ENCODE data around the gene ZNF138.

ZNF138 gene

GRCh38 chr7:64873517-64873916 is 79.3 kb downstream of the ZNF138 start:
- H3K36me3 ChIP-seq (replicated peaks; ENCODE audit: low read depth, low read length) = no peaks in the 10 kb centered on the region
- H3K79me2 ChIP-seq (ENCODE audit: low read length) = no peaks in the 10 kb centered on the region
- H2AFZ ChIP-seq (ENCODE audit: low read depth, low read length) = no peak overlapping the region
- H3K4me3 ChIP-seq (ENCODE audit: low read length) = no peak overlapping the region
- no peaks in the 10 kb centered on the region for H3K4me1 ChIP-seq (ENCODE audit: low read length)
- TF ChIP-seq, protein P1, sequence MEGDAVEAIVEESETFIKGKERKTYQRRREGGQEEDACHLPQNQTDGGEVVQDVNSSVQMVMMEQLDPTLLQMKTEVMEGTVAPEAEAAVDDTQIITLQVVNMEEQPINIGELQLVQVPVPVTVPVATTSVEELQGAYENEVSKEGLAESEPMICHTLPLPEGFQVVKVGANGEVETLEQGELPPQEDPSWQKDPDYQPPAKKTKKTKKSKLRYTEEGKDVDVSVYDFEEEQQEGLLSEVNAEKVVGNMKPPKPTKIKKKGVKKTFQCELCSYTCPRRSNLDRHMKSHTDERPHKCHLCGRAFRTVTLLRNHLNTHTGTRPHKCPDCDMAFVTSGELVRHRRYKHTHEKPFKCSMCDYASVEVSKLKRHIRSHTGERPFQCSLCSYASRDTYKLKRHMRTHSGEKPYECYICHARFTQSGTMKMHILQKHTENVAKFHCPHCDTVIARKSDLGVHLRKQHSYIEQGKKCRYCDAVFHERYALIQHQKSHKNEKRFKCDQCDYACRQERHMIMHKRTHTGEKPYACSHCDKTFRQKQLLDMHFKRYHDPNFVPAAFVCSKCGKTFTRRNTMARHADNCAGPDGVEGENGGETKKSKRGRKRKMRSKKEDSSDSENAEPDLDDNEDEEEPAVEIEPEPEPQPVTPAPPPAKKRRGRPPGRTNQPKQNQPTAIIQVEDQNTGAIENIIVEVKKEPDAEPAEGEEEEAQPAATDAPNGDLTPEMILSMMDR (IDR thresholded peaks at IDR 0.05; ENCODE audit: low read depth, low read length) = no peak
- TF ChIP-seq EZH2phosphoT487 (IDR thresholded peaks at IDR 0.05; ENCODE audit: low read depth) = no peak
- no peaks in the 10 kb centered on the region for H3K27me3 ChIP-seq (ENCODE audit: low read depth, low read length)
- no peak overlapping the region for H3K4me2 ChIP-seq (ENCODE audit: low read length)
- no peak overlapping the region for H3K27ac ChIP-seq (ENCODE audit: low read length)
- H4K20me1 ChIP-seq (ENCODE audit: insufficient read depth, low read length) = no peaks in the 10 kb centered on the region
- H3K9me3 ChIP-seq (ENCODE audit: insufficient read depth, low read length) = no peaks in the 10 kb centered on the region; the same call in 1 of the 2 replicates
- H3K9ac ChIP-seq (ENCODE audit: low read length) = no peak overlapping the region

DNA sequence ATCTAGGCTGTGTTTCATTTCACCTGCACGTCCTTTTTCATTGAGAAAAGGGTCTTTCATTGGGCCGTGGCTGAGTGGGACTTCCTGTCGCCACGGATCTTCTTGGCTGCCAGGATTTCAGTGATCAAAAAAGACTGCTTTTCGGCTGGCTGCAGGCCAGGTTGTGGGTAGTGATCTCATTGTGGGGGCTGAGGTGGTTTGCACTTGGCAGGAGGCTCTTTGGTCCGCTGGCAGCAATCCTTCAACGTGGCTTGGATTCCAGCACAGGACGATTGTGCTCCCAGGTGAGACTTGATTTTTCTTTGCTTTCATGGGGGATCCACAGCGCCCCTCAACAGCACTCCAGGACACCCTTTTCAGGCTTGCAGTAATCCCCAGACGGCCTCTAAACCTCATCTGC is 79.9 kb downstream of the ZNF138 start:
- TF ChIP-seq, protein P1 (IDR thresholded peaks at IDR 0.05; ENCODE audit: low read depth, low read length) = no peak
- no peak for TF ChIP-seq EZH2phosphoT487 (IDR thresholded peaks at IDR 0.05; ENCODE audit: low read depth)

GRCh38 chr7:64874562-64875250 is 80.5 kb downstream of the ZNF138 start:
- H3K4me1 ChIP-seq (ENCODE audit: low read length) = no peaks in the 10 kb centered on the region
- no peak for TF ChIP-seq EZH2phosphoT487 (IDR thresholded peaks at IDR 0.05; ENCODE audit: low read depth)
- TF ChIP-seq, protein P1 (IDR thresholded peaks at IDR 0.05; ENCODE audit: low read depth, low read length) = no peak
- no peak overlapping the region for H2AFZ ChIP-seq (ENCODE audit: low read depth, low read length)
- H3K79me2 ChIP-seq (ENCODE audit: low read length) = no peaks in the 10 kb centered on the region
- H4K20me1 ChIP-seq (ENCODE audit: insufficient read depth, low read length) = no peaks in the 10 kb centered on the region
- H3K4me2 ChIP-seq (ENCODE audit: low read length) = no peak overlapping the region
- H3K27ac ChIP-seq (ENCODE audit: low read length) = no peak overlapping the region
- no peak overlapping the region for H3K9ac ChIP-seq (ENCODE audit: low read length)
- no peaks in the 10 kb centered on the region for H3K36me3 ChIP-seq (replicated peaks; ENCODE audit: low read depth, low read length)
- H3K4me3 ChIP-seq (ENCODE audit: low read length) = no peak overlapping the region
- H3K27me3 ChIP-seq (ENCODE audit: low read depth, low read length) = no peaks in the 10 kb centered on the region
- no peaks in the 10 kb centered on the region; the same call in 1 of the 2 replicates for H3K9me3 ChIP-seq (ENCODE audit: insufficient read depth, low read length)

More for the DNA sequence above, 79.9 kb downstream of the ZNF138 start:
- Histone ChIP-seq H3K4me1 (ENCODE audit: low read length) (no peaks in the 10 kb centered on the region), H3K27me3 (ENCODE audit: low read depth, low read length) (no peaks in the 10 kb centered on the region), H3K79me2 (ENCODE audit: low read length) (no peaks in the 10 kb centered on the region), H2AFZ (ENCODE audit: low read depth, low read length) (no peak overlapping the region), H3K36me3 (replicated peaks; ENCODE audit: low read depth, low read length) (no peaks in the 10 kb centered on the region), H4K20me1 (ENCODE audit: insufficient read depth, low read length) (no peaks in the 10 kb centered on the region), H3K4me2 (ENCODE audit: low read length) (no peak overlapping the region), H3K9ac (ENCODE audit: low read length) (no peak overlapping the region), H3K27ac (ENCODE audit: low read length) (no peak overlapping the region), H3K4me3 (ENCODE audit: low read length) (no peak overlapping the region), H3K9me3 (ENCODE audit: insufficient read depth, low read length) (no peaks in the 10 kb centered on the region; the same call in 1 of the 2 replicates)

GRCh38 chr7:64875258-64875657 is 81.0 kb downstream of the ZNF138 start:
- Histone ChIP-seq H3K79me2 (ENCODE audit: low read length) (no peaks in the 10 kb centered on the region), H3K36me3 (replicated peaks; ENCODE audit: low read depth, low read length) (no peaks in the 10 kb centered on the region), H4K20me1 (ENCODE audit: insufficient read depth, low read length) (no peaks in the 10 kb centered on the region), H3K9ac (ENCODE audit: low read length) (no peak overlapping the region), H2AFZ (ENCODE audit: low read depth, low read length) (no peak overlapping the region), H3K27me3 (ENCODE audit: low read depth, low read length) (no peaks in the 10 kb centered on the region), H3K4me3 (ENCODE audit: low read length) (no peak overlapping the region), H3K9me3 (ENCODE audit: insufficient read depth, low read length) (no peaks in the 10 kb centered on the region; the same call in 1 of the 2 replicates), H3K27ac (ENCODE audit: low read length) (no peak overlapping the region), H3K4me2 (ENCODE audit: low read length) (no peak overlapping the region), H3K4me1 (ENCODE audit: low read length) (no peaks in the 10 kb centered on the region)
- TF ChIP-seq, protein P1 (IDR thresholded peaks at IDR 0.05; ENCODE audit: low read depth, low read length) = no peak
- TF ChIP-seq EZH2phosphoT487 (IDR thresholded peaks at IDR 0.05; ENCODE audit: low read depth) = no peak
